RWPE1 (cell line): ENCODE results near the gene NR2F2.

Source experiments
- CTCF ChIA-PET: fragments of 350-600 bp; sonication (Branson Sonifier 250); formaldehyde crosslinking; extraction: SDS; loops from one replicate; lab custom pipeline; 2021; lab: Yijun Ruan, JAX
- POLR2A ChIA-PET: fragments of 400-600 bp; formaldehyde crosslinking; extraction: SDS; loops from one replicate; lab custom pipeline; 2020; ENCODE audit warnings: antibody characterized with exemption; ENCODE audit not compliant: low non-redundant PET; lab: Yijun Ruan, JAX
- DNase-seq: peaks from one replicate; pipeline ENCODE4 v3.0.0; 2012; ENCODE audit warnings: low spot score
- H3K27ac ChIP-seq: fragments of 450-650 bp; 2 replicates; pipeline ENCODE4 v1.5.1; 2017
- TF ChIP-seq, protein P1 (sequence below): fragments of 450-650 bp; conservative IDR thresholded peaks from 2 replicates; pipeline ENCODE4 v1.5.1; 2017; ENCODE audit warnings: low read depth, mild to moderate bottlenecking

Gene NR2F2

DNA sequence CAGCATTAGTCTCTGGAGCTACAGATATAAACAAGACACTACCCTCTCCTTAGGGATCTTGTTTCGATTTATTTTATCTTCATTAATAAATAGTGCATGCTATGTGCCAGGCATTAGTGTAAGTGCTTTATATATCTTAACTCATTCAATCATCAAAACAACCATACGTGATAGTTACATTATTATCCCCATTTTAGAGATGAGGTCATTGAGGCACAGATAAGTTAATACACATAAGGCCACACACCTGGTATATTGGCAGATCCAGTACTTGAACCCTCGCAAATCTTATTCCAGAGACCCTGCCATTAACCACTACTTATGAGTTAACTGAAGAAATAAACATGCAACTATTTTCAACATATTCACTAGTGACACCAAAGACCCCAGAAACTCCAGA is 25.7 kb upstream of the NR2F2 start:
- H3K27ac ChIP-seq = no peak overlapping the region
- ChIA-PET CTCF (interaction anchor here (0.5 kb wide), 1 partner anchor 585 kb away, joined by 4 read pairs; no protein-coding TSS in a partner anchor), POLR2A (no interaction called here)
- TF ChIP-seq, protein P1, sequence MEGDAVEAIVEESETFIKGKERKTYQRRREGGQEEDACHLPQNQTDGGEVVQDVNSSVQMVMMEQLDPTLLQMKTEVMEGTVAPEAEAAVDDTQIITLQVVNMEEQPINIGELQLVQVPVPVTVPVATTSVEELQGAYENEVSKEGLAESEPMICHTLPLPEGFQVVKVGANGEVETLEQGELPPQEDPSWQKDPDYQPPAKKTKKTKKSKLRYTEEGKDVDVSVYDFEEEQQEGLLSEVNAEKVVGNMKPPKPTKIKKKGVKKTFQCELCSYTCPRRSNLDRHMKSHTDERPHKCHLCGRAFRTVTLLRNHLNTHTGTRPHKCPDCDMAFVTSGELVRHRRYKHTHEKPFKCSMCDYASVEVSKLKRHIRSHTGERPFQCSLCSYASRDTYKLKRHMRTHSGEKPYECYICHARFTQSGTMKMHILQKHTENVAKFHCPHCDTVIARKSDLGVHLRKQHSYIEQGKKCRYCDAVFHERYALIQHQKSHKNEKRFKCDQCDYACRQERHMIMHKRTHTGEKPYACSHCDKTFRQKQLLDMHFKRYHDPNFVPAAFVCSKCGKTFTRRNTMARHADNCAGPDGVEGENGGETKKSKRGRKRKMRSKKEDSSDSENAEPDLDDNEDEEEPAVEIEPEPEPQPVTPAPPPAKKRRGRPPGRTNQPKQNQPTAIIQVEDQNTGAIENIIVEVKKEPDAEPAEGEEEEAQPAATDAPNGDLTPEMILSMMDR = no peak
- no peak for DNase-seq

DNA sequence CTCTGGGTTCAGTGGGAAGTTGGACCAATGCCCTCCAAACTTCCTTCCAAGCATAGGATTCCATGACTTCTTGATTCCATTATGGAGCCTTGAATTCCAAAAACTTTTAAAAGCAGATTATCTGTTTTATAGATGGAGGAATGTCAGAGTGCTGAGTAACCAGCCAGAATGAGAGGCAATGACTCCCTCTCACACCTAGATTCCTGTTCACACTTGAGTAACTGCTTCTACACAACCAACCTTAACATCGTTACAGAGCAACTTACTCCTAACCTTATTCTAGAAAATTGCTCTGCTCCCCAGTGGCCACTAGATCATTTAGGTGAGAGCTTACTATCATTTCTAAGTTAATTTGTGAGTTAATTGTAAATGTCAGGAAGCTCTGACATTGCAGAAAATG is 24.2 kb upstream of the NR2F2 start:
- H3K27ac ChIP-seq = no peak overlapping the region

DNA sequence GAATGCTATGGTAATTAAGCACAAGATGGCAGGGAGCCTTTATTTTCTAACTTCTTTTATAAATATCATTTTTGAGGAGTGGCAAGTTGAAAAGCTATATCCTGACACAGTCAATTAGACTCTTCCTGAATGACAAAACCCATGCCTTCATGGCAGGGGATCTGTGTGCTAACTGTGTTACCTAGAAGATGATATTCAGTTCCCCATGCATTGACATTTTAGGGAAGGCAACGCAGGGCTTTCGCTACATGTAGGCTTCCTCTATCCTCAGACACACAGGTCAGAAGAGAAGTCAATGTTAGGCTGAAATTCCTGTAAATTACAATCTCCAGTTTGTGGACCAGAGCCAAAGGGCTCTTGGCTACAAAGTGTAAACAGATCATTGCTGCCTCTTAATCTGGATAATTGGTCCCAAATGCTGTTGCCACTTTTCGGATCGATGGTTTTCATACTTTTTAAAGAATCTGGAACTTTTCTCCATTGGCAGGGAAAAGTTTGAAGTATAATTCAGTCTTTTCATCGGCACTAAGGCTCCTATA is 22.6 kb upstream of the NR2F2 start:
- no peak for DNase-seq
- ChIA-PET CTCF (no interaction called here), POLR2A (no interaction called here)
- no peak overlapping the region for H3K27ac ChIP-seq
- TF ChIP-seq, protein P1 = no peak

More for the DNA sequence above, 24.2 kb upstream of the NR2F2 start:
- TF ChIP-seq, protein P1 = no peak
- ChIA-PET POLR2A (no interaction called here), CTCF (no interaction called here)
- no peak for DNase-seq

DNA sequence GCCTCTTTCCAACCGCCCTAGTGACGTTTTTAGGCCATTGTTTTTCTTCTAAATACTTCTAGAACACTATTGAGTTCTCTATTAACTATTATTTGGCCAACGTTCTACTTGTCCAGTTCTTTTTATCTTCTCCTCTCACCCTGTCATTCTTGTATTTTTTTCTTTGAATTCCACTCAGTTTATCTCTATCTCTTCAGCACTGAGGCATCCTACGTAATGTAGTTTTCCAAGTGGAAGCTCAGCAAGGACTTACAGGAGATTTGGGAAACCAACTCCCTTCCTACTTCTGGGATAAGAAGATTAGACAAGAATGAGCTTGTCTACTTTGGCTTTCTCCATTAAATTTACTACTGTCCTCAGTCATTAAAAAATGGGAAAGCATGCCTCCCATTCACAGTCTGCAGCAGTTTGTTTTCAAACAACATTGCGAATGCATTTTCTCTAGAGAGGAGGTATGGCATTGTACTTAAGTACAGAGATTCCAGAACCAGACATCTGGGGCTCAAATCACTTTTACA is 21.3 kb upstream of the NR2F2 start:
- H3K27ac ChIP-seq = no peak overlapping the region
- POLR2A ChIA-PET = no interaction called here
- TF ChIP-seq, protein P1 = no peak
- no peak for DNase-seq
- CTCF ChIA-PET = no interaction called here

DNA sequence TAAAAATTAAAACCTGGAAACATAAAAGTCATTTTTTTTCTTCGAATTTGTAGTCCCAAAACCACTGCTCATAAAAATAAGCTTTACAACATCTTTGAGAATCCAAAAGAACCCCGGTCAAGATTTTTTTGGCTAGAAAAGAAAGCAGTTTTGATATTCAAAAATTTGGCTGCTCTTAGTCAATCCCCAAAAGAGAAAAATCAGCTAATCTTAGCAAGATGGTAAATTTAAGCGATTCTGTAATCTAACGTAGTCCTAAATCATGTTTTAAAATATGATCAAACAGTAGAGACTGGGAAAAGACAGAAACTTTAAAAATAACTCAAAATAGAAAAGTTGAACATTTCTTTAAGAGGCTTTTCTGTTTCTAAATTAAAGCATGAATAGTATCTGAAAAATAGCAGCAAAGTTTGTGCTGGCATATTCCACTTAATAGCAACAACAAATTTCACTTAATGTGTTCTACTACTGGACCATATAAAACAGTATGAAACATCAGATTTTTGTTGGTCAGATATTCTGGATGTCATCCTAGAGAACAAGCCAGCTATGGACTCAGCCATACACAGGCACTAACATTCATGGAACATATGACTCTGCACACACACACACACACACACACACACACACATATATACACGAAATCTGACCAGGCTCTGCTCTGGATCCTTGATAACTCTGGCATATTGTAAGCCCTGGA is 19.1 kb upstream of the NR2F2 start:
- H3K27ac ChIP-seq = no peak overlapping the region
- no peak for DNase-seq
- ChIA-PET POLR2A (no interaction called here), CTCF (no interaction called here)
- TF ChIP-seq, protein P1 = no peak

DNA sequence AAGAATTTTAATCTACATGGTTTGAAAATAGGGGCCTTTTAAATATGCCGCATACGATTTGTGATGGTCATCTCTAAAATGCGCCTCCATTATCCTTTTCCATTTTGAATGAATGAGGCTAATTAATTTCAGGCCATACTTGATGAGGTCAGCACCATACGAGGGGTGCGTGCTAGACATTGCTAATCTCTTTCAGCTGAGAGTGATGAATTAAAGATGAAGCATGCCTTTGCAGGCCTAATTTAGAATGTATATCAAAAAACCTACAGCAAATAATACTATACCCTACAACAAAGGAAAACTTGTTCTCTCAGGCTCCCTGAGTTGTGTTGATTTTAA is 18.6 kb upstream of the NR2F2 start:
- no peak for DNase-seq
- TF ChIP-seq, protein P1 = no peak
- ChIA-PET POLR2A (no interaction called here), CTCF (no interaction called here)
- H3K27ac ChIP-seq = no peak overlapping the region
